GM21390 (cell line): ENCODE measurements around the gene CYB5A.

Experiments
- ATAC-seq: cut with Tn5 transposase; IDR thresholded peaks from one replicate; pipeline ENCODE4 v1.9.1; 2021; ENCODE audit not compliant: unreplicated experiment

Gene CYB5A

GRCh38 chr18:74219056-74219455 lies 72.7 kb downstream of the CYB5A start:
- ATAC-seq, result no peak

GRCh38 chr18:74217476-74218143 lies 74.2 kb downstream of the CYB5A start:
- no peak for ATAC-seq

- ATAC-seq, result no peak
These were observed 75.1 kb downstream of the CYB5A start for GRCh38 chr18:74216661-74217110.

- ATAC-seq, result no peak
These were observed 75.9 kb downstream of the CYB5A start for GRCh38 chr18:74215863-74216262.

GRCh38 chr18:74213429-74213828 lies 78.3 kb downstream of the CYB5A start:
- no peak for ATAC-seq

- ATAC-seq, result no peak
These were observed 87.1 kb downstream of the CYB5A start for GRCh38 chr18:74204526-74205152.

GRCh38 chr18:74203811-74204210 lies 88.0 kb downstream of the CYB5A start:
- no peak for ATAC-seq
